ENCODE data around the gene HIP1R.

Gene HIP1R

GRCh38 chr12:122820838-122821271 is 14.4 kb upstream of the HIP1R start:
- TF ChIP-seq, protein P1, sequence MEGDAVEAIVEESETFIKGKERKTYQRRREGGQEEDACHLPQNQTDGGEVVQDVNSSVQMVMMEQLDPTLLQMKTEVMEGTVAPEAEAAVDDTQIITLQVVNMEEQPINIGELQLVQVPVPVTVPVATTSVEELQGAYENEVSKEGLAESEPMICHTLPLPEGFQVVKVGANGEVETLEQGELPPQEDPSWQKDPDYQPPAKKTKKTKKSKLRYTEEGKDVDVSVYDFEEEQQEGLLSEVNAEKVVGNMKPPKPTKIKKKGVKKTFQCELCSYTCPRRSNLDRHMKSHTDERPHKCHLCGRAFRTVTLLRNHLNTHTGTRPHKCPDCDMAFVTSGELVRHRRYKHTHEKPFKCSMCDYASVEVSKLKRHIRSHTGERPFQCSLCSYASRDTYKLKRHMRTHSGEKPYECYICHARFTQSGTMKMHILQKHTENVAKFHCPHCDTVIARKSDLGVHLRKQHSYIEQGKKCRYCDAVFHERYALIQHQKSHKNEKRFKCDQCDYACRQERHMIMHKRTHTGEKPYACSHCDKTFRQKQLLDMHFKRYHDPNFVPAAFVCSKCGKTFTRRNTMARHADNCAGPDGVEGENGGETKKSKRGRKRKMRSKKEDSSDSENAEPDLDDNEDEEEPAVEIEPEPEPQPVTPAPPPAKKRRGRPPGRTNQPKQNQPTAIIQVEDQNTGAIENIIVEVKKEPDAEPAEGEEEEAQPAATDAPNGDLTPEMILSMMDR (IDR thresholded peaks at IDR 0.05; ENCODE audit: low read depth, low read length), result no peak
- H3K4me3 ChIP-seq (ENCODE audit: low read depth, low read length), result no peak overlapping the region

DNA sequence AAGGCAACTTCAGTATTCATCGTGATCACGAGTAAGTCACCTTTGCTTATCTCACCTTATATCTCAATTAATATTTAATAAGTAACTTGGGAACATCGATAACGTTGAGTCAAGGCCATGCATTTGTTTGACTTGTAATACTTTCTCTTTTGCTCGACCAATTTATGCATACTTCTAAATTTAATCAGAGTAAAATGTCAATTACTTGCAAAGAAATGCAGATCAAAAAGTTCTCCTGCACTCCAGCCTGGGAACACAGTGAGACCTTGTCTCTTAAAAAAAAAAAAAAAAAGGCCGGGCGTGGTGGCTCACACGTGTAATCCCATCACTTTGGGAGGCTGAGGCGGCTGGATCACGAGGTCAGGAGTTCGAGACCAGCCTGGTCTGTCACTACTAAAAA is 11.8 kb upstream of the HIP1R start:
- no peak overlapping the region for H3K4me3 ChIP-seq (ENCODE audit: low read depth, low read length)
- TF ChIP-seq, protein P1 (IDR thresholded peaks at IDR 0.05; ENCODE audit: low read depth, low read length), result no peak

DNA sequence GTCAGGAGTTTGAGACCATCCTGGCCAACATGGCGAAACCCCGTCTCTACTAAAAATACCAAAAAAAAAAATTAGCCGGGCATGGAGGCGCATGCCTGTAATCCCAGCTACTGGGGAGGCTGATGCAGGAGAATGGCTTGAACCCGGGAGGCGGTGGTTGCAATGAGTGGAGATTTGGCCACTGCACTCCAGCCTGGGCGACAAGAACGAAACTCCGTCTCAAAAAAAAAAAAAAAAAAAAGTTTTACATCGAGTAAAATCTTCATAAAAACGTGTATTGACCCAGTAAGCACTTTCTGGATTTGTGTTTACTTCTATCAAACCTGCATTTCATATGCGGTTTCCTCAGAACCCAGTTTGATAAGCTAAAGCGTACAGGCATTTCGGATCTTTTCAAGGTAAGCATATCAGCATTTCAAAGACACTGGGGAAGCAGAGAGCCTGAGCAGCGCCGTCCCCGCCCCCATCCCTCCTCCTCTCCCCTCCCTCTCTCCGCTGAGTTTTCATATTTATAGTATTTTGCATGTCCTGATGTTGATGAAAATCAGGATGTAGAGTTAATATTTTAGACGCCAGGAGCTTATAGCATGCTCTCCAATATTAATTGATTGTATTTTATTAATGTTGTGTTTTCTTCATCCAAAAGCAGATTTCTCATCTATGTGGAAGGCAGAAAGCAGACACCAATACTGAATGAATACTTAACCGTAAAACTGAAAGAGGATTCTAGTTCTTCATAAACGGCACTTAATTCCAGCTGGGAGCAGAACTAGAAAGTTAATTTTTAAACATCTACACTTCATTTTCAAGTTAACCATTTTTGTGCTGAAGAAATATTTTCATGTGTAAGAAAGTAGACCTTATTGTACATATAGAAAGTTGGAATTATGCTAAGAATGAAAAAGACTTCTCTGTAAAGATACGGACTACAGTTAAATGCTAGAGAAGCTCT is 9.2 kb upstream of the HIP1R start:
- TF ChIP-seq, protein P1 (IDR thresholded peaks at IDR 0.05; ENCODE audit: low read depth, low read length), result no peak
- H3K4me3 ChIP-seq (ENCODE audit: low read depth, low read length), result peak overlapping the region; percentile 53

DNA sequence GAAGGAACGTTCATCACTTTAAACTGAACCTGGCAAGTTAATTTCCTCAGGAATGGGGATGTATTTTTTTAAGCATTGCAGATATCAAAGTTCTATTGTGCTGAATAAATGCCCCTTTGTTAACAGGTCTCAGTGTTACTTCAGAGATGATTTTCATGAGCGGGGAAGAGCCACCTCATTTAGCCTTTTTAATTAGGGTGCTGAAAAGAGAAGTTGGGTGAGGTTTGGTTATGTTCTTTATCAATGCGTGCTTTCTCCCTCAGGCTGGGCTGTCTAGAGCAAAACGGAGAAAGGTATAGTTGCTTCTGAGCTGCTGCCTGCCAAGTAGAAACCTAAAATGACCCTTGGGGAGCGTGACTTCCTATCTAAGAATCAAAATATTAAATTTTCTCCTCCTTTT is 8.0 kb upstream of the HIP1R start:
- no peak overlapping the region for H3K4me3 ChIP-seq (ENCODE audit: low read depth, low read length)
- TF ChIP-seq, protein P1 (IDR thresholded peaks at IDR 0.05; ENCODE audit: low read depth, low read length), result no peak

- TF ChIP-seq, protein P1 (IDR thresholded peaks at IDR 0.05; ENCODE audit: low read depth, low read length), result no peak
- no peak overlapping the region for H3K4me3 ChIP-seq (ENCODE audit: low read depth, low read length)
These were observed 4.6 kb upstream of the HIP1R start for GRCh38 chr12:122830517-122831214.

DNA sequence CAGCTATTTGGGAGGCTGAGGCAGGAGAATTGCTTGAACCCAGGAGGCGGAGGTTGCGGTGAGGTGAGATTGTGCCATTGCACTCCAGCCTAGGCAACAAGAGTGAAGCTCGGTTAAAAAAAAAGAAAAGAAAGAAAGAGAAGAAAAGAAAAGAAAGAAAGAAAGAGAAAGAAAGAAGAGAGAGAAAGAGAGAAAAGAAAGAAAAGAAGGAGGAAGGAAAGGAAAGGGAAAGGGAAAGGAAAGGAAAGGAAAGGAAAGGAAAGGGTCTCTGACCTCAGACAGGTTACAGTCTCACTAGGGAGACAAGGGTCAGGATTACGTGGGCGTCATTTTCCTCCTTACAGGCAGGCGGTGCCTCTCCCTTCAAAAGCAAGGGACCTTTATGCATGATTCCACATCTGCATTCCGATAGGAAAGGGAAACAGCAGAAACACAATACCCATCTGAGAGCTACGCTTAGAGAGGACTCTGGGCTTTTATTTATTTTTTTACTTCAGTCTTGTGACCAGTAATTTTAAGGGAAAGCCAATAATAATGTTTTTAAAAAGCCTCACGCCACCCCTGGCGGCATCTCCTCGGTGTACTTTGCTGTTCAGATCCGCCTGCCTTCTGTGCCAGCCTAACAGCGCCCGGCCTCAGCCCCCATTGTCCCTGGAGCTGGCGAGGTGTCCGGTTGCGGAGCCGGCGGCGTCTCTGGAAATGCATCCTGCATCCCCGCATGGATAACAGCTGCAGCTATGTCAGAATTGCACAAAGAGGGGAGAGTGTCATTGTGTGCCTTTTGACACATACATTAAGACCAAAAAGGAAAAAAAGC is 945 bp upstream of the HIP1R start:
- peak overlapping the region; percentile 59 for H3K4me3 ChIP-seq (ENCODE audit: low read depth, low read length)
- TF ChIP-seq, protein P1 (IDR thresholded peaks at IDR 0.05; ENCODE audit: low read depth, low read length), result no peak
